ENCODE data around the gene KDM6A. TPM values are rescaled to one million over a fixed set of nuclear protein-coding genes. Genes with fewer than 3 reads are reported as not detected.

KDM6A gene
- total and polyA plus RNA-seq, 9 donors, result 10.7 to 24.3 (median 13.9) TPM

DNA sequence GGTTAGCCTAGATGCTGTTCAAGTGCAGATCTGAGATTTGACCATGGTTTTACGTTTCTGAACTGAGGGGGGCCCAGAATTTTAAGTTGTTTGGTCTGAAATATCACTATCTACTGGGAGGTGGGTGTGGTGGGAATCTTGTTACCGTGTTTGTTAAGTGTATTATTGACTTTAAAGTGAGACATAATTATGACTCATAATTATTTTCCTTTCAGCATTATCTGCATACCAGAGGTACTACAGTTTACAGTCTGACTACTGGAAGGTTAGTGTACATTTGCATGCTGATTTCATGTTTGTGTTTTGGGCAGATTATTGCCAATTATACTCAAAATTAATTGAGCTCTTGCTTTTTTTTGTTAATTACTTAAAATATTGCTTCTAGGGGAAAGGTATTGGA is 101.5 kb downstream of the KDM6A start:
- DNase-seq, result no peak
- peaks cover 27% of the 10 kb centered on the region for H3K9me3 ChIP-seq (replicated peaks; ENCODE audit: control insufficient read depth, low read depth, low read length)
- H3K4me1 ChIP-seq (ENCODE audit: control insufficient read depth, insufficient read depth, low read length), result no peaks in the 10 kb centered on the region
- H3K4me3 ChIP-seq (ENCODE audit: low read length), result no peak overlapping the region
- peaks cover 5% of the 10 kb centered on the region for H3K36me3 ChIP-seq (ENCODE audit: control insufficient read depth, insufficient read depth, low read length)
- WGBS (ENCODE audit: insufficient coverage), result 83% methylated on average over 1 of the region's 2 CpGs
- H3K27me3 ChIP-seq (ENCODE audit: control insufficient read depth, insufficient read depth, low read length), result no peaks in the 10 kb centered on the region
- no peak overlapping the region for H3K27ac ChIP-seq (ENCODE audit: low read length)

DNA sequence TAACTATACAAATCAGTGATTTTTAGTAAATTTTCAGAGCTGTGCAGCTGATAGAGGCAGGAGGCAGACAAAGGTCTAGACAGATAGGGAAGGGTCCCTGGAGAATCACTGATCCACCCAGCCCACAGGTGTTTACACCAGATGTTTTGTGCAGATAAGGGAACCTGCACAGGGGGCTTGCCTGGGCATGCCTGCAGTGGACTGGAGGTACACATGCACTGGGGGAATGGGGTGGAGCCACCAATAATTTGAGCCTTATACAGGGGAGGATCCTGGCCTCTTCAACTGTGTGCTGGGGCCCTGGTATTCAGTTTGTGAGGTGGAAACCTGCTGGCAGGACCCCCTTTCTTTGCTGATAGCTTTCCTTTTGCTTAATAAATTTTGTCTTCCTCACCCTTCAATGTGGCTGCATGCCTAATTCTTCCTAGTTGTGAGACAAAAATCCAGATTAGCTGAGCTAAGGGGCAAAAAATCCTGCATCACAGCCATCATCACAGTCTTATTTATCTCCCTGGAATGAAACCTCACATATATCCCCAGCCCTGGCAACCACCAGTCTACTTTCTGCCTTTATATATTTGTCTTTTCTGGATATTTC is 102.8 kb downstream of the KDM6A start:
- Histone ChIP-seq H3K4me1 (ENCODE audit: control insufficient read depth, insufficient read depth, low read length) (no peaks in the 10 kb centered on the region), H3K27ac (ENCODE audit: low read length) (no peak overlapping the region), H3K4me3 (ENCODE audit: low read length) (no peak overlapping the region), H3K9me3 (replicated peaks; ENCODE audit: control insufficient read depth, low read depth, low read length) (peaks cover 27% of the 10 kb centered on the region), H3K36me3 (ENCODE audit: control insufficient read depth, insufficient read depth, low read length) (peaks cover 5% of the 10 kb centered on the region), H3K27me3 (ENCODE audit: control insufficient read depth, insufficient read depth, low read length) (no peaks in the 10 kb centered on the region)
- DNase-seq, result no peak

DNA sequence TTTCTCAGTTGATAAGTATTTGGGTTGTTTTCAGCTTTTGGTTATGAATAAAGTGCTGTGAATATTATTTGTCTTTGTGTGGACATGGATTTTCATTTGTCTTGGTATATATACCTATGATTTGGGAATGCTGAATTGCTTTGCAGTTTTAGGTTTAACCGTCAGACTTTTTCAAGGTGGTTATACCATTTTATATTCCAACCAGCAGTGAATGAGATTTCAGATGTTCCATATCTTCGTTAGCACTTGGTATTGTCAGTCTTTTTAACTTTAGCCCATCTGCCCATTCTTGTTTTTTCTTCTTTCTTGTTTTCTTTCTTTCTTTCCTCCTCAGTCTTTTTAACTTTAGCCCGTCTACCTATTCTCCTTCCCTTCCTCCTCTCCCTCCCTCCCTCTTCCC is 106.0 kb downstream of the KDM6A start:
- no peaks in the 10 kb centered on the region for H3K4me1 ChIP-seq (ENCODE audit: control insufficient read depth, insufficient read depth, low read length)
- H3K9me3 ChIP-seq (replicated peaks; ENCODE audit: control insufficient read depth, low read depth, low read length), result peaks cover 23% of the 10 kb centered on the region
- no peak overlapping the region for H3K27ac ChIP-seq (ENCODE audit: low read length)
- H3K36me3 ChIP-seq (ENCODE audit: control insufficient read depth, insufficient read depth, low read length), result peaks cover 5% of the 10 kb centered on the region
- H3K4me3 ChIP-seq (ENCODE audit: low read length), result no peak overlapping the region
- 91% methylated on average over 1 of the region's 3 CpGs for WGBS (ENCODE audit: insufficient coverage)
- no peaks in the 10 kb centered on the region for H3K27me3 ChIP-seq (ENCODE audit: control insufficient read depth, insufficient read depth, low read length)
- DNase-seq, result no peak

DNA sequence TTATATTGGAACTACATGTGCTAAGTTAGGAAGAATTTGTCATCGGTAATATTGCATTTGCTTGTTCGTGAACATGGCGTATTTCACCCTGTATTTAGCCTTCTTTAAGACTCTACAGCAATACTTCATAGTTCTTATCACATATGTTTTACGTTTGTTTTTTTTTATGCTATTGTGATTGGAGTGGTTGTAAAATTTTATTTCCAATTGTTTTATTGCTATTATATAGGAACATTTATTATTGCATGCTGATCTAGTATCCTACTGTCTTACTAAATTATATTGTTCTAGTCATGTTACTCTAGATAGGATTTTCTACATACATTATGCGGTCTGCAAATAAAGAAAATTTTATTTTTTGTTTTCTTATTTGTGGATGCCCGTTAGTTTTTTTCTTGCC is 107.4 kb downstream of the KDM6A start:
- H3K9me3 ChIP-seq (replicated peaks; ENCODE audit: control insufficient read depth, low read depth, low read length), result peaks cover 17% of the 10 kb centered on the region
- no peak overlapping the region for H3K27ac ChIP-seq (ENCODE audit: low read length)
- H3K27me3 ChIP-seq (ENCODE audit: control insufficient read depth, insufficient read depth, low read length), result no peaks in the 10 kb centered on the region
- no peak overlapping the region for H3K4me3 ChIP-seq (ENCODE audit: low read length)
- peaks cover 5% of the 10 kb centered on the region for H3K36me3 ChIP-seq (ENCODE audit: control insufficient read depth, insufficient read depth, low read length)
- DNase-seq, result no peak
- WGBS (ENCODE audit: insufficient coverage), result no CpG with 5 or more reads among the region's 6 CpGs
- H3K4me1 ChIP-seq (ENCODE audit: control insufficient read depth, insufficient read depth, low read length), result no peaks in the 10 kb centered on the region

DNA sequence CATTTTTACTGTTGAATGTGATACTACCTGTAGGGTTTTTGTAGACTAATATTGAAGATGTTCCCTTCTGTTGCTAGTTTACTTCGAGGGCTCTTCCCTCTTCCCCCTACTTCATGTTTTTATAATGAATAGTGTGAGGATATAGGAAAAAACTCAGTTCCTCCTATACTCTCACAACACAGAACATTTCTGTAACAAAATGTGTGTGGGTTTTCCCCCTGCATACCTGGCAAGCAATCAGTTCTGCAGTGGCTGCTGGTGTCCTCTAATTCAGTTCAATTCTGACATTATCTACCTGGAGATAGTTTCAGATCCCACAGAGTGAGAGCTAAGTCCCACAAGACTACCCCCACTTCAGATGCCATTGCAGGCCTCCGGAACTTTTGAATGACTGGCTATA is 107.9 kb downstream of the KDM6A start:
- DNase-seq, result no peak
- WGBS (ENCODE audit: insufficient coverage), result no CpG with 5 or more reads among the region's 2 CpGs
- no peak overlapping the region for H3K27ac ChIP-seq (ENCODE audit: low read length)
- H3K36me3 ChIP-seq (ENCODE audit: control insufficient read depth, insufficient read depth, low read length), result peaks cover 1% of the 10 kb centered on the region
- no peak overlapping the region for H3K4me3 ChIP-seq (ENCODE audit: low read length)
- H3K9me3 ChIP-seq (replicated peaks; ENCODE audit: control insufficient read depth, low read depth, low read length), result peaks cover 12% of the 10 kb centered on the region
- H3K4me1 ChIP-seq (ENCODE audit: control insufficient read depth, insufficient read depth, low read length), result no peaks in the 10 kb centered on the region
- H3K27me3 ChIP-seq (ENCODE audit: control insufficient read depth, insufficient read depth, low read length), result no peaks in the 10 kb centered on the region

DNA sequence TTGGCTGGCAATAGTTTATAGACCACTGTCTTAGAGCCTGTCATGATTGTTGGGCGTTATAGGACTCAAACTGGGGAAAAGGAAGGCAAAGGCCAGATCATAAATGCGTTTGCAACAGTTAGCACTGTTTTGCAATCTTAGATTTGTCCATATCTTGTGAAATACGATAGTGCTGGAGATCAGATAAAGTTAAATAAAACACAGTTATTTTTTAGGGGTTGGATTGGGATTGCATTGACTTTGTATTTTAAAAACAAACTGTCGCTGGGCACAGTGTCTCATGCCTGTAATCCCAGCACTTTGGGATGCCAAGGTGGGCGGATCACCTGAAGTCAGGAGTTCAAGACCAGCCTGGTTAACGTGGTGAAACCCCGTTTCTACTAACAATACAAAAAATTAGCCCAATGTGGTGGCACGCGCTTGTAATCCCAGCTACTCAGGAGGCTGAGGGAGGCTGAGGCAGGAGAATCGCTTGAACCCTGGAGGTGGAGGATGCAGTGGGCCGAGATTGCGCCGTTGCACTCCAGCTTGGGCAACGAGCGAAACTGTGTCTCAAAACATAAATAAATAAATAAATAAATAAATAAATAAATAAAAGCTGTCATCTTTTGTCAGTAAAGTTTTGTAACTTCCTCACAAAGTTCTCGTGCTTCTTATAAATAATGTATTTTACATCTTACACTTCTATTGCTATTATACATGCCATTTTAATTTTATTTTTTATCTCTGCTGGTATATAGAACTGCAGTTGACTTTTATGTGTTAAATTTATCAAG is 117.2 kb downstream of the KDM6A start:
- H3K27ac ChIP-seq (ENCODE audit: low read length), result no peak overlapping the region
- H3K9me3 ChIP-seq (replicated peaks; ENCODE audit: control insufficient read depth, low read depth, low read length), result no peaks in the 10 kb centered on the region
- H3K27me3 ChIP-seq (ENCODE audit: control insufficient read depth, insufficient read depth, low read length), result no peaks in the 10 kb centered on the region
- H3K4me3 ChIP-seq (ENCODE audit: low read length), result no peak overlapping the region
- H3K36me3 ChIP-seq (ENCODE audit: control insufficient read depth, insufficient read depth, low read length), result no peaks in the 10 kb centered on the region
- no peaks in the 10 kb centered on the region for H3K4me1 ChIP-seq (ENCODE audit: control insufficient read depth, insufficient read depth, low read length)
- DNase-seq, result no peak
- WGBS (ENCODE audit: insufficient coverage), result 94% methylated on average over 2 of the region's 16 CpGs

DNA sequence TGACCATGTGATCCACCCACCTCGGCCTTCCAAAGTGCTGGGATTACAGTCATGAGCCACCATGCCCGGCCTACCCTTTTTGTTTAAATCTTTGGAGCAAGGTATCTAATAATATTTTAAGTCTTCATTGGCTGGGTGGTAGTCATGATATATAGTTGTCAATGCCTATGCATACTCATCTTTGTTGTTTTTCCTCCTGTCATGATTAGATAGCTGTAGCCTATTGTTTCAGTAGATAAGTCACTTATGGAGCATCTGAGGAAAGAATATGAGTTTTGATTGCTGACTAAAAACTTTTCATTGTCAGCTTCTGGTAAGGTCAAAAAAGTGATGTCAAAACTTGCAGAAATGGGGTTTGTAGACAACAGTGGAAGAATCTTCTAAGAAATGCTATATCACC is 119.8 kb downstream of the KDM6A start:
- Histone ChIP-seq H3K27ac (ENCODE audit: low read length) (no peak overlapping the region), H3K4me1 (ENCODE audit: control insufficient read depth, insufficient read depth, low read length) (no peaks in the 10 kb centered on the region), H3K27me3 (ENCODE audit: control insufficient read depth, insufficient read depth, low read length) (no peaks in the 10 kb centered on the region), H3K36me3 (ENCODE audit: control insufficient read depth, insufficient read depth, low read length) (no peaks in the 10 kb centered on the region), H3K9me3 (replicated peaks; ENCODE audit: control insufficient read depth, low read depth, low read length) (no peaks in the 10 kb centered on the region), H3K4me3 (ENCODE audit: low read length) (no peak overlapping the region)
- WGBS (ENCODE audit: insufficient coverage), result 100% methylated on average over 1 of the region's 2 CpGs
- DNase-seq, result no peak

DNA sequence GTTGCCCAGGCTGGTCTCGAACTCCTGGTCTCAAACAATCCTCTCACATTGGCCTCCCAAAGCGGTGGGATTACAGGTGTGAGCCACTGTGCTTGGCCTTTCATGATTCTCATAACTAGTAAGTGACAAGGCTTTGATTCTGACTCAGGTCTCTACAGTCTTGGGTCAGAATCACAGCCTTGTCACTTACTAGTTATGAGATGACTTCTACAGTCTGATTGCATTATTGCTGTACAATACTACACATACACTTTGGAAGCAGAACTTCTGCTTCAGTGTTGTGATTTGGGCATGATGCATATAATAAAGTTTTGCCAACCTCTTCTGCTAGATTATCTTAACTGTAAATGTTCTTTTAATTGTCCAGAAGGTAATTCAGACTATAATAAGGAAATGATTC is 123.3 kb downstream of the KDM6A start:
- WGBS (ENCODE audit: insufficient coverage), result no CpG with 5 or more reads among the region's 2 CpGs
- H3K9me3 ChIP-seq (replicated peaks; ENCODE audit: control insufficient read depth, low read depth, low read length), result no peaks in the 10 kb centered on the region
- H3K4me1 ChIP-seq (ENCODE audit: control insufficient read depth, insufficient read depth, low read length), result no peaks in the 10 kb centered on the region
- no peak overlapping the region for H3K4me3 ChIP-seq (ENCODE audit: low read length)
- H3K36me3 ChIP-seq (ENCODE audit: control insufficient read depth, insufficient read depth, low read length), result no peaks in the 10 kb centered on the region
- H3K27me3 ChIP-seq (ENCODE audit: control insufficient read depth, insufficient read depth, low read length), result no peaks in the 10 kb centered on the region
- no peak overlapping the region for H3K27ac ChIP-seq (ENCODE audit: low read length)
- DNase-seq, result no peak

DNA sequence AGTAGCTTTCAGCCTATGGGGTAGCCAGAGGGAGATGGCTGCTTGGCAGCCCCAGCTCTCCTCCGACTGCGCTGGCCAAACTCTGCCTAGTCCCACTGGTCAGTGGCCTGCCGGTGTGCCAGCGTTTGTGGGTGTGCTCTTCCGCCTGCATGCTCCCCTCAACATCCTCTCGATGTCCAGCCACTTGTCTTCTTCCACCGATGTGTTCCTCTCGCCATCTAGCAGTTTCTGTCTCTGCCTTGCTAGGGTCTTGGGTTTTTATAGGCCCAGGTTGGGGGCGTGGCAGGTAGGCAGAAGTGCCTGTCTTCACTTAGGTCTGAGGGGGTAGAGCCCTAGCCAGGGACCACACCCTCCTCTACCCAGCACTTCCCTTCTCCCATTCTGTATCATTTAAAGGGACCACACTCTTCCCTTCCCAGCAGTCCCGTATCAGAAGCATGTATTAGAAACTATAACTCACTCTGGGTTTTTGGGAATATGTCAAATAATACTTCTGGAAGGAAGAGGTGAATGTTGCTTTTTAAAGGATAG is 124.4 kb downstream of the KDM6A start:
- H3K9me3 ChIP-seq (replicated peaks; ENCODE audit: control insufficient read depth, low read depth, low read length), result no peaks in the 10 kb centered on the region
- no peaks in the 10 kb centered on the region for H3K4me1 ChIP-seq (ENCODE audit: control insufficient read depth, insufficient read depth, low read length)
- H3K27me3 ChIP-seq (ENCODE audit: control insufficient read depth, insufficient read depth, low read length), result no peaks in the 10 kb centered on the region
- no peak for DNase-seq
- H3K36me3 ChIP-seq (ENCODE audit: control insufficient read depth, insufficient read depth, low read length), result no peaks in the 10 kb centered on the region
- H3K27ac ChIP-seq (ENCODE audit: low read length), result no peak overlapping the region
- WGBS (ENCODE audit: insufficient coverage), result 91% methylated on average over 8 of the region's 10 CpGs
- H3K4me3 ChIP-seq (ENCODE audit: low read length), result no peak overlapping the region

DNA sequence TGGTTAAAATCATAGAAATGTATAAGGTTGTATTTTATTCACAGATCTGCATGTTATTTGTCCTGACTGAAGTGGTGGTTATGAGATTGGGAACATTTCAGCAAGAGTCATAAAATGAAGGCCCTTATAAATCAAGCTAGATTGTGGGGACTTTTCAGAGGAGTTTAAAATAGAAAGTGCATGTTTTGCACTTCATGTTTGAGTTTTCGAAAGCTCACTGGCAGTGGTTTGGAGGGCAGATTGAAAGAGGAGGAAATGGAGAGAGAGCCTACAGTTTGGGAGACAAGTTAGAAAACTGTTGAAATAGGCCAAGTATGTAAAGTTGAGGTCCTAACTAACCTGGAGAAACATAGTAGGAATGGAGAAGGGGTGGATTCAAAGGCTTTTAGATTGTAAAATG is 124.9 kb downstream of the KDM6A start:
- Histone ChIP-seq H3K9me3 (replicated peaks; ENCODE audit: control insufficient read depth, low read depth, low read length) (no peaks in the 10 kb centered on the region), H3K27ac (ENCODE audit: low read length) (no peak overlapping the region), H3K36me3 (ENCODE audit: control insufficient read depth, insufficient read depth, low read length) (no peaks in the 10 kb centered on the region), H3K27me3 (ENCODE audit: control insufficient read depth, insufficient read depth, low read length) (no peaks in the 10 kb centered on the region), H3K4me3 (ENCODE audit: low read length) (no peak overlapping the region), H3K4me1 (ENCODE audit: control insufficient read depth, insufficient read depth, low read length) (no peaks in the 10 kb centered on the region)
- DNase-seq, result no peak
- WGBS (ENCODE audit: insufficient coverage), result 73% methylated on average over 1 of the region's 1 CpG
